Thymus (tissue), 11 donors: ENCODE data around the gene FAM89B. TPM values are rescaled to one million over a fixed set of nuclear protein-coding genes. Genes with fewer than 3 reads are reported as not detected.
A peak's percentile ranks its signal among the peaks of the same experiment; 100 is the strongest.
"Not testable (repeated sequence)": the region's sequence is repeated elsewhere in the genome, so short reads cannot be mapped to it uniquely, and the experiment has no call there.

Source experiments
- DNase-seq, 9 donors: peaks; one replicate each; pipeline ENCODE4 v3.0.0-alpha.2; 2013; ENCODE audit warnings: low spot score in 9 of 9, low read depth in 6 of 9, missing footprints in 1 of 9
- H3K27ac ChIP-seq, 2 donors: one replicate each; pipeline ENCODE4 v1.5.1; 2013; ENCODE audit warnings: control low read depth in 1 of 2, low read depth in 1 of 2, low read length in 1 of 2, mild to moderate bottlenecking in 1 of 2, moderate library complexity in 1 of 2
- H3K27me3 ChIP-seq, 2 donors: one replicate each; pipeline ENCODE4 v1.5.1; 2013; ENCODE audit warnings: low read length in 1 of 2; ENCODE audit not compliant: control insufficient read depth in 2 of 2, insufficient read depth in 1 of 2
- H3K36me3 ChIP-seq, 2 donors: one replicate each; pipeline ENCODE4 v1.5.1; 2013; ENCODE audit warnings: low read length in 1 of 2, mild to moderate bottlenecking in 1 of 2, moderate library complexity in 1 of 2; ENCODE audit not compliant: control insufficient read depth in 2 of 2, insufficient read depth in 2 of 2
- H3K4me1 ChIP-seq, 2 donors: one replicate each; pipeline ENCODE4 v1.5.1; 2013; ENCODE audit warnings: low read length in 2 of 2; ENCODE audit not compliant: control insufficient read depth in 2 of 2, insufficient read depth in 2 of 2
- H3K4me3 ChIP-seq, 2 donors: one replicate each; pipeline ENCODE4 v1.5.1; 2013; ENCODE audit warnings: low read length in 2 of 2, control low read depth in 1 of 2, mild to moderate bottlenecking in 1 of 2
- H3K9me3 ChIP-seq, 2 donors: one replicate each; pipeline ENCODE4 v1.5.1; 2013; ENCODE audit warnings: low read length in 1 of 2, mild to moderate bottlenecking in 1 of 2; ENCODE audit not compliant: control insufficient read depth in 2 of 2, insufficient read depth in 1 of 2
- WGBS: extraction: QIAGEN DNeasy Blood & Tissue Kit; methylation state at CpG from one replicate; pipeline ENCODE4 v1.1.7; 2013; 5-methylcytosine and 5-hydroxymethylcytosine counted together
- polyA plus RNA-seq: library from polyadenylated mRNA; stranded (reverse); fragments of 200-250 nt; gene quantifications from one replicate; pipeline ENCODE4 v1.2.3, GENCODE V29; 2013
- total RNA-seq: library from RNA; stranded (reverse); fragments of 120-200 nt; gene quantifications from one replicate; pipeline ENCODE4 v1.2.4, GENCODE V29; 2013
- donor health status: healthy.

Gene FAM89B
- total and polyA plus RNA-seq, 2 donors: 47.2 to 62.2 TPM

- no peak for DNase-seq
- H3K9me3 ChIP-seq: peaks cover 0 to 8% of the 10 kb centered on the region in 2 donors
- H3K27ac ChIP-seq: peak overlapping the region in 1 of 2 donors; percentile 90
- H3K27me3 ChIP-seq: peaks cover 0 to 57% of the 10 kb centered on the region in 2 donors
- peaks cover 11 to 62% of the 10 kb centered on the region in 2 donors for H3K4me1 ChIP-seq
- H3K36me3 ChIP-seq: no peaks in the 10 kb centered on the region
- 94% methylated on average over 5 of the region's 5 CpGs for WGBS
- H3K4me3 ChIP-seq: no peak overlapping the region
These were observed 12.8 kb upstream of the FAM89B start for GRCh38 chr11:65559535-65559934.

- DNase-seq: no peak
- Histone ChIP-seq H3K36me3 (no peaks in the 10 kb centered on the region), H3K4me1 (peaks cover 8 to 62% of the 10 kb centered on the region in 2 donors), H3K4me3 (no peak overlapping the region), H3K27ac (no peak overlapping the region), H3K27me3 (peaks cover 0 to 54% of the 10 kb centered on the region in 2 donors), H3K9me3 (peaks cover 0 to 8% of the 10 kb centered on the region in 2 donors)
- 90% methylated on average over 5 of the region's 5 CpGs for WGBS
These were observed 12.3 kb upstream of the FAM89B start for GRCh38 chr11:65559951-65560537.

- peaks cover 14 to 61% of the 10 kb centered on the region in 2 donors for H3K4me1 ChIP-seq
- no peak overlapping the region for H3K27ac ChIP-seq
- no peak for DNase-seq
These were observed 11.6 kb upstream of the FAM89B start for GRCh38 chr11:65560555-65561418.

GRCh38 chr11:65562020-65562419 lies 10.3 kb upstream of the FAM89B start:
- peaks cover 14 to 61% of the 10 kb centered on the region in 2 donors for H3K4me1 ChIP-seq
- H3K4me3 ChIP-seq: no peak overlapping the region
- peaks cover 0 to 4% of the 10 kb centered on the region in 2 donors for H3K9me3 ChIP-seq
- H3K36me3 ChIP-seq: peaks cover 0 to 2% of the 10 kb centered on the region in 2 donors
- no peak for DNase-seq
- peaks cover 0 to 39% of the 10 kb centered on the region in 2 donors for H3K27me3 ChIP-seq
- H3K27ac ChIP-seq: no peak overlapping the region
- 96% methylated on average over 7 of the region's 7 CpGs for WGBS

More at GRCh38 chr11:65560555-65561418, 11.6 kb upstream of the FAM89B start:
- H3K4me3 ChIP-seq: no peak overlapping the region
- 70% methylated on average over 15 of the region's 15 CpGs for WGBS
- peaks cover 0 to 48% of the 10 kb centered on the region in 2 donors for H3K27me3 ChIP-seq
- peaks cover 0 to 7% of the 10 kb centered on the region in 2 donors for H3K9me3 ChIP-seq
- no peaks in the 10 kb centered on the region for H3K36me3 ChIP-seq

- WGBS: 96% methylated on average over 9 of the region's 9 CpGs
- H3K9me3 ChIP-seq: peaks cover 0 to 4% of the 10 kb centered on the region in 2 donors
- H3K27me3 ChIP-seq: peaks cover 0 to 33% of the 10 kb centered on the region in 2 donors
- no peak overlapping the region for H3K4me3 ChIP-seq
- DNase-seq: no peak
- H3K4me1 ChIP-seq: peaks cover 10 to 55% of the 10 kb centered on the region in 2 donors
- H3K36me3 ChIP-seq: peaks cover 0 to 4% of the 10 kb centered on the region in 2 donors
- no peak overlapping the region for H3K27ac ChIP-seq
These were observed 9.6 kb upstream of the FAM89B start for GRCh38 chr11:65562788-65563187.

- peaks cover 11 to 54% of the 10 kb centered on the region in 2 donors for H3K4me1 ChIP-seq
- WGBS: 96% methylated on average over 4 of the region's 4 CpGs
- H3K9me3 ChIP-seq: peaks cover 0 to 4% of the 10 kb centered on the region in 2 donors
- peaks cover 1 to 9% of the 10 kb centered on the region in 2 donors for H3K36me3 ChIP-seq
- no peak overlapping the region for H3K27ac ChIP-seq
- no peak overlapping the region for H3K4me3 ChIP-seq
- peaks cover 0 to 25% of the 10 kb centered on the region in 2 donors for H3K27me3 ChIP-seq
- no peak for DNase-seq
These were observed 8.7 kb upstream of the FAM89B start for GRCh38 chr11:65563601-65564000.

- peaks cover 16 to 52% of the 10 kb centered on the region in 2 donors for H3K4me1 ChIP-seq
- WGBS: 79% methylated on average over 12 of the region's 12 CpGs
- peak overlapping the region; percentile 69 to 90 for H3K27ac ChIP-seq
These were observed 7.3 kb upstream of the FAM89B start for GRCh38 chr11:65564879-65565559.

GRCh38 chr11:65565624-65566453 lies 6.5 kb upstream of the FAM89B start:
- peaks cover 4 to 10% of the 10 kb centered on the region in 2 donors for H3K36me3 ChIP-seq
- H3K27ac ChIP-seq: peak overlapping the region; percentile 56 to 76
- 91% methylated on average over 7 of the region's 7 CpGs for WGBS
- peaks cover 0 to 4% of the 10 kb centered on the region in 2 donors for H3K27me3 ChIP-seq
- DNase-seq: no peak
- H3K4me1 ChIP-seq: peaks cover 17 to 48% of the 10 kb centered on the region in 2 donors
- H3K9me3 ChIP-seq: no peaks in the 10 kb centered on the region
- no peak overlapping the region for H3K4me3 ChIP-seq

More at GRCh38 chr11:65564879-65565559, 7.3 kb upstream of the FAM89B start:
- DNase-seq, H3K4me3 ChIP-seq, H3K9me3 ChIP-seq: not testable (repeated sequence)
- H3K36me3 ChIP-seq: peaks cover 4 to 10% of the 10 kb centered on the region in 2 donors
- H3K27me3 ChIP-seq: peaks cover 0 to 12% of the 10 kb centered on the region in 2 donors
